WI38 (cell line): ENCODE results near the gene NOPCHAP1.
A peak's percentile ranks its signal among the peaks of the same experiment; 100 is the strongest.

ENCODE experiments used
- H3K4me3 ChIP-seq: 2 replicates; pipeline ENCODE4 v1.5.1; 2011; ENCODE audit warnings: low read depth, mild to moderate bottlenecking, control low read depth, low read length
- CTCF ChIP-seq: IDR thresholded peaks from 2 replicates; pipeline ENCODE4 v1.5.1; 2012; ENCODE audit warnings: low read depth, mild to moderate bottlenecking, control low read depth, low read length

Gene NOPCHAP1

GRCh38 chr12:104958001-104958804 is 27.9 kb upstream of the NOPCHAP1 start, which contains the start of gene SLC41A2:
Gene SLC41A2 (minus strand): TSS chr12:104958290. CDS start chr12:104928527, 29,763 bp downstream.
- H3K4me3 ChIP-seq = peak within 1 kb of the TSS; percentile 75
- TF ChIP-seq CTCF = no peak

- H3K4me3 ChIP-seq = peak overlapping the region; percentile 75
- no peak for TF ChIP-seq CTCF
Observed at GRCh38 chr12:104958805-104959334, 27.2 kb upstream of the NOPCHAP1 start.

DNA sequence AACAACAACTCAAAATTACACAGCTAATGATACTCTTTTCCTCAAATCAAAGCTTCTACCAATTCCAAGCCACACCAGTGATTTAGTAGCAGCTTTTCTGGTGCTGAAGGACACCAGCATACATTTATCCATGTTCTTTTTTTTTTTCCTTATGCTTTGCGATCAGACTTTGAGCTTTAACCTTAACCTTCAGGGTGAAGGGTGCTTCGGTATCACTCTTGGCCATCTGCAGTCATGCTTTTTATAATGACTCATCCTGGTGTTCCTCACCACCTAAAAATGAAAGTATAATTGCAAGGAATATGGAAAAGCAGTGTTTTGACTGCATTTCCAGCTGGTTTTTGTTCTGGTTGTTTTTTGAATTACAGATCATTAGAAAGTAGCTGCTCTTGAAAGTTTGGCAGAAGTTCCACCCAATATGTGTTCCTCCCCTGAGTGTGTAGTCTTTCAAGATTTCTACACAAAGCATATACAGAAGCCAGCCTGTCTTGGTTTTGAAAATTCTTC is 26.7 kb upstream of the NOPCHAP1 start:
- H3K4me3 ChIP-seq = peak overlapping the region; percentile 28
- TF ChIP-seq CTCF = no peak

DNA sequence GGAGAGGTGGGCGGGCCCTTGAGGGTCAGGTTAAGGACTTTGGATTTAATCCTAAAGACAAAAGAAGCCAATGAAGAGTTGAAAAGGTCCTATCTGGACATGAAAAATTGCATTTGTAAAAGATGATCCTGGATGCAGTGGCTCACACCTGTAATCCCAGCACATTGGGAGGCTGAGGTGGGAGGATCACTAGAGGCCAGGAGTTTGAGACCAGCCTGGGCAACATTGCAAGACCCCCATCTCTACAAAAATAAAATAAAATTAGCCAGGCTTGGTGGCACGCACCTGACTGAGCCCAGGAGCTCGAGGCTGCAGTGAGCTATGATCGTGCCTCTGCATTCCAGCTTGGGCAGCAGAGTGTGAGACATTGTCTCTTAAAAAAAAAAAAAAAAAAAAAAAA is 25.7 kb upstream of the NOPCHAP1 start:
- no peak for TF ChIP-seq CTCF
- H3K4me3 ChIP-seq = no peak overlapping the region

DNA sequence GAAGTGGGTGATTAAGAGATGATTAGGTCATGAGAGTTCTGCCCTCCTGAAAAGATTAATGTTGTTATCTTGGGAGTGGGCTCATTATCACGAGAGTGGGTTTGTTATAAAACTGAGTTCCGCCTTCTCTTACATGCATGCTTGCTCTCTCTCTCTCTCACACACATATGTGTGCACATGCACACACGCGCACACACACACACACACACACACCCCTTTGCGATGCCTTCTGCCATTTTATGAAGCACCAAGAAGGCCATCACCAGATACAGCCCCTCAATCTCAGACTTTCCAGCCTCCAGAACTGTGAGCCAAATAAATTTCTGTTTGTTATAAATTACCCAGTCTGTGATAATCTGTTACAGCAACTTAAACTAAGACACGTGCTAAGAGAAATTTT is 22.4 kb upstream of the NOPCHAP1 start:
- no peak overlapping the region for H3K4me3 ChIP-seq
- TF ChIP-seq CTCF = no peak

- no peak for TF ChIP-seq CTCF
- no peak overlapping the region for H3K4me3 ChIP-seq
Observed at GRCh38 chr12:104964167-104964855, 21.8 kb upstream of the NOPCHAP1 start.

DNA sequence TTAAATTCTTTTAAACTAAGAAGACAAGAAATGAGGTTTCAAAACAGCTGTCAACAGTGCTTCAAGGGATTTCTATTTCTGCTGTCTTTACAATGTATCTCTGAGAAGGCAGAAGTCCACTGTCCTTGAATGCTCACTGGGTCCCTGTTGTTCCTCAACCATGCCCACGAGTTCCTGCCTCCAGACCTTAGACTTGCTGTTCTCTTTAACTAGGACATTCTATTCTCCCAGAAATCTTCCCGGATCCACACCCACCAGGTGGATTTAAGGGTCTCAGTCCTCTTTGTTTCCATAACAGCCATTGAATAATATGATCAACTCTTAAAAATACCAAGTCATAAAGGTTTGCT is 21.3 kb upstream of the NOPCHAP1 start:
- no peak overlapping the region for H3K4me3 ChIP-seq
- TF ChIP-seq CTCF = no peak
